Middle frontal gyrus (tissue), 1 donor: Measurements from ENCODE around the gene LRG1.
"Not testable (repeated sequence)": the region's sequence is repeated elsewhere in the genome, so short reads cannot be mapped to it uniquely, and the experiment has no call there.

Experiments used
- DNase-seq: peaks from one replicate; pipeline ENCODE4 v3.0.0-alpha.2; 2015; ENCODE audit warnings: low spot score; ENCODE audit errors: extremely low spot score

Gene LRG1

DNA sequence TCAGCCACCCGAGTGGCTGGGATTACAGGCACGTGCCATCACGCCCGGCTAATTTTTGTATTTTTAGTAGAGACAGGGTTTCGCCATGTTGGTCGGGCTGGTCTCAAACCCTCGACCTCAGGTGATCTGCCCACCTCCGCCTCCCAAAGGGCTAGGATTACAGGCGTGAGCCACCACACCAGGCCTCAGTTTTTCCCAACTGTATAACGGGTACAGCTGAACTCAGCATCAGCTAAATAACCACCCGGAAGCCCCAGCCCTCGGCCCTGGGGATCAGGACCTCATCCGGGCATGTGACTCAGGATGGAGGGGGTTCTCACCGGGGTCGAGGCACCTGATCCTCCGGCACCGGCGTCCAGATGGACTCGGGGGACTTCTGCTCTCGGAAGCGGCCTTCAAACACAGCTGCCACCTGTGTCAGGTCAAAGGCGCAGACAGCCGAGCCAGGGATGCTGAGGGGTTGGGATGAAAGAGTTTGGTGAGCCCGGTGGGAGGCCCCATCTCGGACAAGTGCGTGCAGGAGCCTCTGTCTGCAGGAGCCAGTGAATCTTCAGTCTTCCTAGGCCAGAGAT lies 10.7 kb upstream of the LRG1 start:
- DNase-seq = no peak

DNA sequence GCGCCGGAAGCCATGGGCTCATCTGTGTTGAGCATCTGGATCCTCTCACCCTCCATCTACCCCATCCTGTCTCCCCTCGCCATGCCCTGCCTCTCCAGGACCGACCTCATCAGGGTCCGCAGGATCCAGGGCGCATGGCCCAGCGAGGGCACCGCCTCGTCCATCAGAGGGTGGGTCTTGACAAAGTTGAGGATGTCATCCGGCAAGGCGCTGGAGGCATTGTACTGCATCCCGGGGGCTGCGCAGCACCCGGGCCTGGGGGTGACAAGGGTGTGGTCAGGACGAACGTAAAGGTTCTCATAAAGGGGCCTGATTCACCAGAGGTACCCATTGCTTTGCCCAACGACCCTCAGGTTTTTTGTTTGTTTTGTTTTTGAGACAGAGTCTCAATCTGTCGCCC lies 10.2 kb upstream of the LRG1 start:
- no peak for DNase-seq

DNA sequence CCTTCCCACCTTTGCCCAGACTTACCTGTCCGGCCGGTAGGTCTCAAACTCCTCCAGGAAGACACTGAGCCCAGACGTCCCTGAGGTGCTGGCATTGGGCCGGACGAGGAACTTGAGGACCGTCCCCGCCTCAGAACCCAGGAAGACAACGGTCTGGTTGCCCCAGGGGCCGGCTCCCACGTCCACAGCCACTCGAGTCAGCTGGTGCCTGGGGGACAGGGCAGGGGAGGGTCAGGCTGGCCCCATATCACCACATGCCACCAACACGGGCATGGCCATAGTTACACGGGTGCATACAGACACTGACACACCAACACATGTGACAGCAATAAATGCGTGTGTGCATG lies 8.4 kb upstream of the LRG1 start:
- no peak for DNase-seq

DNA sequence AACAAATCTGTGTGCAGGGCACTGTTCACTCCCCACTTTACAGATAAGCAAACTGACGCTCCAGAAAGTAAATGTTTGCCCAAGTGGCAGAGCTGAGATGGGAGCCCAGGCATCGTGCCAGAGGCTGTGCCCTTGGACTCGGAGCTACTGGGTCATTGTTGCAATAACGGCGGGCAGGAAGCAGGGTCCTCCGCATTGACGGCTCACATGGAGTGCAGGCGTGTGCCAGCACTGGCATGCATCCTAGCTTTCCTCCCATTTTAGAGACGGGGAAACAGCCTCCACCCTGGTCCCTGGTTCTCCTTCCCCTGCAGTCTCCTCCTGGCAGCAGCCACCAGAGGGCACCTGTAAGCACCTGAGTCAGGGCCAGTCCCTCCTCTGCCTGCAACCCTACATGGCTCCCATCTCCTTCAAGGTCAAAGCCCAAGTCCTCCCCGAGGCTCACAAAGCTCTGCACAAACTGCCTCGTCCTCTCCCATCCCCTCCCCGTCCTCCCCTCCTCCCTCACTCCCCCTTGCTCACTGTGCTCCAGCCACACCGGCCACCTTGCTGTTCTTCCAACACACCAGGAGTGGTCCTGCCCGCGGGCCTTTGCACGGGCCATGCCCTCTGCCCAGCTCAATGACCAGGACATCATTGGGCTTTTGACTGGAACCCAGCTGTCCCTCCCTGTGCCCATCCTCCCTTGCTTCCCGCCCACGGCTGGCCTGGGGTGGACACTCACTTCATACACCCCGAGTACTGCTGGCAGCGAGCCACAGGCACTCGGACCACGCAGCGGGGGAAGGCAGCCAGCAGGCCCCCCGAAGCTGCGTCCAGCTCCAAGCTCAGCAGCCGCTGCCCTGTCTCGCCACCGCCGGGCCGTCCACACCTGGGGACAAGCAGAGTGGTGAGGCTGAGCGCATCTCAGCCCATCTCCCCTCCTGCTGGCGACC lies 7.7 kb upstream of the LRG1 start:
- DNase-seq = no peak

DNA sequence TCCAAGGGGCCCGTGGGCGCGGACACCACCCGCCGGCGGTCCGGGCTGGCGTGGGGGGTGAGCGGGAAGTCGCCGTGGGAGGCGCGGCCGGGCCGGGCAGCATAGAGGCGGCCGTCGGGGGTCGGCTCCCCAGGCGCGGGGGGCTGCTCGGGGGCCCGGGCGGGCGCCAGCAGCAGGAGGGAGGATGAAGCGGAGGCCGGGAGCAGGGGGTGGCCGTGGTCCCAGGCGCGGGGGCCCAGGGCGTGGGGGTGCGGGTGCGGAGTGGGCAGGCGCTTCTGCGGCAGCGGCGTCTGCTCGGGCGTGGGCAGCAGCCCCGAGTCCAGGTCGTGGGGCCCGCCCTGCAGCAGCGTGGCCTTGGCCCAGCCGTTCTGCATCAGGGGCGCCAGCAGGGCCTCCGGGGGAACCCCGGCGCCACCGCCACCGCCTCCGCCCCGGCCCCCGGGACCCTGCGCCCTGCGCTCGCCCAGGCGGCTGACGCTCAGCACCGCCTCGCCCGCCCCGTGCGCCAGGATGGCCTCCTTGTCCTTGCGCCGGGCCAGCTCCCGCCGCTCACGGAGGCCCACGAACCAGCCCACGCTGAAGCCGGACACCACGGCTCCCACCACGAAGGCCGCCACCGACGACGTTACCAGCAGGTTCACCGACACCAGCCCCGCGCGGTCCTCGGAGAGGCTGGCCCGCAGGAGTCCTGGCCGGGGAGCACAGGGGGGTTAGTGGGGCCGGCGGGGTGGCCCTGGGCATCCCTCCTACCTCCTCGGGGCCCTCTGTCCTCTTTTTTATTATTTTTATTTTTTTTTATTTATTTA lies 4.2 kb upstream of the LRG1 start:
- no peak for DNase-seq

DNA sequence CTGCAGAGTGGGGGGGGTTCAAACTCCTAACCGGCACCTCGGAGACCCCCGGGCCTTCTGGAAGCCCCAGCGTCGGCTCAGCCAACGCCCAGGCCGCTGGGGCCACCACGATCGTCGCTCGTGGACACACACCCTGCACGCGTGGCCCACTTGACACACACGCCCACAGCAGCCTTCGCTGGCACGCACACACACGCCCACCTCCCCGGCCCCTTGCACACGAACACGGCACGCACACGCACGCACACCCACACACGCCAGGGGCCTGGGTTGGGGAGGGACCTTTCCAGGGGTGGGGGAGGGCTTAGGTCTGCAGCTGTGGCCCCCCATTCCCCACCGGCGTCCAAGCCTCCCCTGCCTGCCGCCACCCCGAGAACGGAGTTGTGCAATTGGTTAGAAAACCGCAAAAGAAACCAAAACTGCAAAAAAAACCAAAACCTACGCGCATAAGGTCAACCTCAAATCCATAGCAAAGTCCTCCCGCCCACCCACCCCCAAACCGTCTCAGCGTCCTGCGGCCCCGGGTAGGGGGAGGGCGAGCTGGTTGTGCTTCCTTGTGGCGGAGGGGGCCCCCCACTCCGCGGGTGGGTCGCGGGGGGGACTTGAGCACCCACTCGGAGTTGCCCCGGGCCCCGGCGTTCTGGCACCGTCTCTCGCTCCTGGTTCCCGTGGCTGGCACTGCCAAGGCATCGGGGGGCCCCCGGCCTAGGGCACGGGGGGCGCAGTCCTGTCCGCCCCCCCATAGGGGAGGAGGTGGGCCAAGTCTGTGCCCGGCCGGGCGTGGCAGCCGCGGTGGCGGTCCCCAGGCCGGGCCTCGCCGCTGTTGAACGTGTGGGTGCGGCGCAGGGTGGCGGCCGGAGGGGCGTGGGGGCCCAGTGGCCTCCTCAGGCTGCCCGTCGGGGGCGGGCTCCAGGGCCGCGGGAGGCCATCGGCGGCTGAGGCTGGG lies 3.3 kb upstream of the LRG1 start:
- no peak for DNase-seq

DNA sequence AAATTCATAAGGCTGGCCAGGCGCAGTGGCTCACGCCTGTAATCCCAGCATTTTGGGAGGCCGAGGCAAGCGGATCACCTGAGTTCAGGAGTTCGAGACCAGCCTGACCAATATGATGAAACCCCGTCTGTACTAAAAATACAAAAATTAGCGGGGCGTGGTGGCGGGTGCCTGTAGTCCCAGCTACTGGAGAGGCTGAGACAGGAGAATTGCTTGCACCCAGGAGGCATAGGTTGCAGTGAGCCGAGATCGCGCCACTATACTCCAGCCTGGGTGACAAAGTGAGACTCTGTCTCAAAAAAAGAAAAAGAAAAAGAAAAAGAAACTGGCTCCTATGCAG lies 1.9 kb upstream of the LRG1 start:
- DNase-seq = not testable (repeated sequence)

DNA sequence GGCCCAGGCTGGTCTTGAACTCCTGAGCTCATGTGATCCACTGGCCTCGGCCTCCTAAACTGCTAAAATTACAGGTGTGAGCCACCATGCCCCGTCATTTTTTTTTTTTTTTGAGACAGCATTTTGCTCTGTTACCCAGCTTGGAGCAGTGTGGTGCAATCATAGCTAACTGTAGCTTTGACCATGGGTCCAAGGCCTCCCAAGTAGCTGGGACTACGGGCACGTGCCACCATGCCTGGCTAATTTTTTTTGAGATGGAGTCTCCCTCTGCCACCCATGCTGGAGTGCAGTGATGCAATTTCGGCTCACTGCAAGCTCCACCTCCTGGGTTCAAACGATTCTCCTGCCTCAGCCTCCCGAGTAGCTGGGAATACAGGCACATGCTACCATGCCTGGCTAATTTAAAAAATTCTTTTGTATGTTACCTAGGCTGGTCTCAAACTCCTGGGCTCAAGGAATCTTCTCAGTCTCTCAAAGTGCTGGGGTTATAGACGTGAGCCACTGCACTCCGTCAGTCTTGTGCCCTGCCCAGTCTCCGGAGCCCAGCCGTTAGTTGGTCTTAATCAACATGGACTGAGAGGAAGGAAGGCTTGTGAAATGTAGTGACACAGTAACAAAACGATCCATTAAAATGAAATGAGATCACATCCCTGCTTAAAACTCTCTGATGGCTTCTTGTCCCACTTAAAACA lies 1.4 kb upstream of the LRG1 start:
- no peak for DNase-seq

DNA sequence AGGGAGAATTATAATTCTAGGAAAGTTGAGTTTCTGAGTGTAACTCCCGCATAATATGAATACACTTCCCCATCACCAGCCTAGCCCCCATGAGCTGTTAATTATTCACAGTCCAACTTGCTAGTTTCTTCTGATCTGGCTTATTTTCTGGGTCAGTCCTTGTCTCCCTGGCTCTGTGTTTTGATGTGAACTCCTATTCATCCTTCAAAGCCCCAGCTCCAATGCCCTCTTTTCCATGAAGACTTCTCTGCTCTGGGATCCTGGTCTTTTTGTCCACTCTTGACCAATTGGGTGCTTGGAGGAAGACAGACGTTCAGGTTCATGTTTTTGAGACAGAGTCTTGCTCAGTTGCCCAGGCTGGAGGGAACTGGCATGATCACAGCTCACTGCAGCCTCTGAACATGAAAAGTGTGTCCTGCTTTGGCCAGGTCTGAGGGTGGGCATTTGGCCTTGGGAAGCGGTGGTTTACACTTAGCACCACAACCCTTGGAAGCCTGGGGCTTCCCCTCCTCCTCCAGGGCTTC lies 605 bp downstream of the LRG1 start:
- DNase-seq = no peak

DNA sequence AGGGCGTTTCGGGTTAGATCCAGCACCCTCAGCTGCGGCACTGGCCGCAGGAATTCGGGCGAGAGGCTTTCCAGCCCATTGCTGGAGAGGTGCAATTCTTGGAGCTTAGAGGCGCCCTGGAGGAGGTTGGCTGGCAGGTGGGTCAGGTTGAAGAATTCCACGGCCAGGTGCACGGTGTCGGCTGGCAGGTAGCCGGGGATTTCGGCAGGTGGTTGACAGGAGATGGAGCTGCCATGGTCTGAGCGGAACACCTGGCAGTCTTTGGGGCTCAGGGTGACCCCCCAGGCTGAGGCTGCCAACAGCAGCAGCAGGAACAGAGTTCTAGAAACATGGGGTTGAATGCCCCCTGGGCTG lies 1.3 kb downstream of the LRG1 start:
- DNase-seq = no peak

DNA sequence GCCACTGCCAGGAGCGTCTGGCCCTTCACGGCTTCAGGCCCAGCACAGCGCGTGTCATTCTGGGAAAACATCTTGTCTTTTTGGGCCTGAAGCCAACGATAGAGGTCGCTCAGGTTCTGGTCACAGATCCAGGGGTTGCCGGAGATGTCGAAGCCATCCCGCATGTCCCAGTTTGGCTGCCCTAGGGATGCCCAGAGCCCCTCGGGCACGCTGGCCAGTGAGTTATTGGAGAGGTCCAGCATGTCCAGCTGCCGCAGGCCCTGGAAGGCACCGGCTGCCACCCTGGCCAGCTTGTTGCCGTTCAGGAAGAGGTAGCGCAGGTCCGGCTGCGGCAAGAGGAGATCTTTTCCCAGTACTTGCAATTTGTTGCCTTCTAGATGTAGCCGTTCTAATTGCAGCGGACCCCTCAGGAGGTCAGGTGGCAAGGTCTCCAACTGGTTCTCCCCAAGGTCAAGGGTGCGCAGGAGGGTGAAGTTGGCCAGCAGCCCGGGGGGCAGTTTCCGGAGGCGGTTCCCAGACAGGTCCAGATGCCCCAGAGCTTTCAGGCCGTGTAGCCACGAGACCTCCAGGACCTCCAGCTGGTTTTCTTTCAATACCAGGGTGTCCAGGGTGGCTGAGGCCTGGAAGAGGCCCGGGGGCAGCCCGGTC lies 1.8 kb downstream of the LRG1 start:
- no peak for DNase-seq

DNA sequence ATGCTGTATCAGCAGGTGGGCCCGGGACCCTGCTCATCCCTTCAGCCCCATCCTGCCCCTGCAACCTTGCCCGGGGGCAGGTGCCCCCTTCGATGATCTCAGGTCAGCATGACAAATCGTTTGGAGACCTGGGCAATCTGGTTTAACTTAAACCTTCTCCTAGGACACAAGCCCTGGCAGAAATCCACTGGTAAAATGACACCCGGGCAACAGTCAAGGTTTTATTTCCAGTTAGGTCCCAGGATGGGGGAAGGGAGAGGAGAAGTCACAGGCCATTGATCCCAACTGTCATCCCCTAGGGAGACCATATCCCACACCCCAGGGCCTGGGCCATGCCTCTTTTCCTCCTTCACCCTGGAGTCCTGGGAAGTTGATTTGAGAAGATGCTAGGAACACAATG lies 3.0 kb downstream of the LRG1 start:
- DNase-seq = no peak

DNA sequence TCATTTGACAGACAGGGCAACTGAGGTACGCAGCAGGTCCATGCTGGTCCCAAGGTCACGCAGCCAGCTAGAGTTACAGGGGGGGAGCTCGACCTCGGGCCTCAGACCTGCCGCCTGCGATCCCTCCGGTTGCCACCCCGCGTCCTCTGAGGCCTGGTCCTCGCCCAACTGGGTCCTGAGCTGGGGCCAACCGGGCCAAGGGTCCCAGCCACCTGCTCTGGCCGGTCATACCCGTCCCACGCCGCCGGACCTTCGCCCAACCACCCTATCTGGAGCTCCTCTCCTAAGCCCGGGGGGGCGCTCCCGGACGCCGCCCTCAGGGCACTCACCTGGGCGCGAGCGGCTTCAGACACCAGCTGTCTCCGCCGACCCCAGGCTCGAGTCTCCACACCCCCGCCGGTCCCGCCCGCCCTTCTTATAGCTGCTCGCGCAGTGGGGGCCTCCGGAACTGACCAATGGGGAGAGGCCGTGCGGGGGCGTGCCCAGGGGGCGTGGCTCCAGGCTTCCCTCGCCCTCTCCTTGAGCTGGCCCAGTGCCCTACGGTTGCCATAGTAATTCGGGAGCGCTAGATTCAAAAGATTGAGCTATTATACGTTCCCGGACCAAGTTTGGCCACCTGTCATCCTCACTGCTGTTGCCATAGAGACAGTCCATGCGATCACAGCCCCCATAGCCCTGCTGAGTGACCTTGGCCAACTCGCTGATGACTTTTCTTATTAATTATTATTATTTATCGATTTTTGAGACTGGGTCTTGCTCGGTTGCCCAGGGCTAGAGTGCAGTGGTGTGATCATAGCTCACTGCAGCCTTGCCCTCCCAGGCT lies 4.8 kb downstream of the LRG1 start, which contains the start of gene PLIN5:
TSS of gene PLIN5 (minus strand) at position 389 of the 823 bp plus-strand sequence. CDS start 1,150 bp downstream, outside the sequence.
- DNase-seq = peak; percentile 5

DNA sequence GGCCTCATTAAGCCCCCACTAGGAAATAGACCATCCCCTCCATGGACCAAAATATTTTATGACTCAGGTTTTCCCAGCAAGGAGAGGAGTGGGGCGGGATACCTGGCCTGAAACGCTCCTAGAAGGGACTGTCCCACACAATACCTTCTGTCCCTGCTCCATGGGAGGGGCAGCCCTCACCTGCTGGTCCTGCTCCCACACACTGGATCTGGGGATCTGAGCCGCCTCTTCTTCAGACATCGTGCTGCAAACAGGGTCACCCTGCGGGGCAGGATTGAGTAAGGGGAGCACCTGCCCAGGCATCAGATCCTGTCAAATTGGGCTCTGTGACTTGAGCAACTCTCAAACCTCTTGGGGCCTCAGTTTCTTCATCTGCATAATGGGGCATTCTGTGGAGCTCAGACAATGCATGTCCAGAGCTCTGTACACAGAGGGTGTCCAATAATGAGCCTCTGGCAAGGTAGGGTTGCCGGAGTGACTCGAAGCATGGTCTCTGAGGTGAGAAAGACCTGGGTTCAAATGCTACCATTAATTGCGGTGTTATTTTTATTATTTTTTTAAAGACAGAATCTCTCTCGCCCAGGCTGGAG lies 5.9 kb downstream of the LRG1 start:
- no peak for DNase-seq

DNA sequence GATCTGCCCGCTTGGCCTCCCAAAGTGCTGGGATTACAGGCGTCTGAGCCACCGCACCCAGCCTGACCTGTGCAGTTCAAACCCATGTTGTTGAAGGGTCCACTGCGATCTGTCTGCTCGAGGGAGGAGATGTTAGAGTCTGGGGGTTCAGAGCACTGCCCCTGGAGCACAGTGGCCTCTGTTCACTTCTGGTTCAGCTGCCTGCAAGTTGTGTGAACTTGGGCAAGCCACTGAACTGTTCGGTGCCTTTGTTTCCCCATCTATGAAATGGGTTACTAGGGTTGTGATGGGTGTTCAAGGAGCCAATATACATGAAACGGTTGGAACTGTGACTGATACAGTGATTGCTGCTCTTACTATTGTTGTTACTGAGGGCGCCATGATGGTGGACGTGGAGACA lies 6.5 kb downstream of the LRG1 start:
- no peak for DNase-seq

DNA sequence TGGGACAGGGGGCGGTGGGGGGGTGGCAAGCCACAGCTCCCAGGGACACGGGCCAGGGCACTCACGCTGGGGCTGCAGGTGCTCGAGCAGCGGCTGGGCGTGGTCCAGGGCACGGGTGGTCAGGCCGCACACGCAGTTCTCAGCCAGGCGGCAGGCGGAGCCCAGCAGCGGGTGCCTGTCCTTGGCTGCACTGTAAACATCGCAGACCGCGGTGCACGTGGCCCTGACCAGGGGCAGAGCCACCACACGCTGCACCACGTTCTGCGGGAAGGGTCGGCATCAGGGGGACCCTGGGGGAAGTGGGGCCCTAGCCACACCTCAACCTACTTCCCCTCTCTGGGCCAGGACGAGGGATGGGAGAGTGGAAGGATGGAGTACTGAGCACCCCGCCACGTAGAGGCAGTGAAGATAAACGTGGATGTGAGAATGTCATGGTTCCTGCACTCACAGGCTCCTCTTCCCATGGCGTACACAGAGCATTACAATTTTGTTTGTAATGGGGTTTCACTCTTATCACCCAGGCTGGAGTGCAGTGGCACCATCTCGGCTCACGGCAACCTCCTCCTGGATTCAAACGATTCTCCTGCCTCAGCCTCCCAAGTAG lies 8.2 kb downstream of the LRG1 start:
- DNase-seq = no peak

DNA sequence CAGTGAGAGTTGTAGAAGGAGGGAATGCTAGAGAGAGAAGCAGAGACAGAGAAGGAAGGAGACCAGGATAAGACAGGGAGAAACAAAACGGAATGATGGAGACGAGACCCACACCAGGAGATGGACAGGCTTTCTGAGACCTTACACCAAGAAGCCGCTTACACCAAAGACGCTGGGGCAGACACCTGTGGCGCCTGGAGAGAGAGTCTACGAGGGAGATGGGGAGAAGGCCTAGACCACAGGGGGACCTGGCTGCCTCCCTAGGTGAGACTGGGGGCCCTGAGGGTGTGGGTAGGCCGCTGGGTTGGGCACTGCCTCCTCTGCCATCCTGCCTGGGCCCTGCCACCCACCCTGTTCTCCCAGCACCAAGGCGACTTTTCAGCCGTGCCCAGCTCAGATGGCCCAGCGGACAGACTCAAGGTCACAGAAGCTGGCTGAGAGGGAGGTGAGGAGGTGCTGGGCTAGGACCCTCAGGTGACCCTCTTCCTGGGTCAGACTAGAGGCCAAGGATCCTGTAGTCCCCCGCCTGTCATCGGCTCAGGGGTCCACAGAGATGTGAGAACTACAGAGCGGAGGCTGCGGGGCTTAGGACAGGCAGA lies 9.8 kb downstream of the LRG1 start:
- no peak for DNase-seq

DNA sequence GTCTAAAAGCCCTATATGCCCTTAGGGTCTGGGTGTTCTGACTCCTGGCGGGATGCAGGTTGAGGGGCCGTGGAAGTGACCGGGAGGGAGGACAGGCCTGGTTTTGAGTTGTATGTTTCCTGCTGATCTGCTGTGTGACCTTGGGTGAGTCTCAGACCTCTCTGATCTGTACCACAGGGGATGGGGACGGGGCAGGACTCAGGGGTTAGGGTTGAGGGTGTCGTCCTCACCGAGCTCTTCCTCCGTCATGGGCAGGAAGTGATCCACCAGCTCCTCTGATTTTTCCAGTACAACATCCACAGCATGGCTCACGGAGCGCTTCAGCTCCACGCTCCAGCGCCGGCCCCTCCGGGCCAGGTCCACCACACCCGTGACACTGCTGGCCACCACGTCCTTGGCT lies 11.0 kb downstream of the LRG1 start:
- DNase-seq = no peak
